D721Med (cell line): Measurements from ENCODE around the gene HMBS.
"Not testable (repeated sequence)": the region's sequence is repeated elsewhere in the genome, so short reads cannot be mapped to it uniquely, and the experiment has no call there.

Source experiments
- DNase-seq: peaks from one replicate; pipeline ENCODE4 v3.0.0; 2011; ENCODE audit warnings: low spot score; ENCODE audit not compliant: insufficient read length
- FAIRE-seq: peaks from 2 replicates; lab custom pipeline; 2011; peaks lifted over from hg19 to GRCh38; lab: Jason Lieb, UNC
- CTCF ChIP-seq: IDR thresholded peaks from 2 replicates; pipeline ENCODE4 v1.5.1; 2012; ENCODE audit warnings: mild to moderate bottlenecking, control low read depth; ENCODE audit not compliant: insufficient read depth; ENCODE audit errors: missing control alignments

The HMBS gene

GRCh38 chr11:119095066-119095880 is 10.6 kb downstream of the HMBS start:
- TF ChIP-seq CTCF = peak; percentile 14
- DNase-seq (peak; percentile 89), FAIRE-seq (peak; percentile 64)

DNA sequence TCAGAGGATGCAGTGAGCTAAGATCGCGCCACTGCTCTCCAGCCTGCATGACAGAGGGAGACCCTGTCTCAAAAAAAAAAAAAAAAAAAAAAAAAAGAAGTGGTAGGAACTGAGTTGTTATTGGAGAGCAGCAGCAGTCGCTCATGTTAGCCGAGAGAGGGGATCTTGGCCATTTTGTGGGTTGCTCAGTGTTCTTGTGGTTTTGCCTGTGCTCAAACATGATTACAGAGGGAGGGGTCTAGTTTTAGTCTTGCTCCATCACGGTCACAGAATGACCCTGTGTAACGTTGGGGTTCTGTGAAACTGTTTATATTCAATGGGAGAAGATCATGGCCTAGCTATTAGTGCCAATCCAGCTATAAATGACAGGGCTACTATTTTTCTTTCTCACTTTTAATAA is 15.0 kb downstream of the HMBS start:
- FAIRE-seq = no peak
- DNase-seq = no peak
- TF ChIP-seq CTCF = no peak

DNA sequence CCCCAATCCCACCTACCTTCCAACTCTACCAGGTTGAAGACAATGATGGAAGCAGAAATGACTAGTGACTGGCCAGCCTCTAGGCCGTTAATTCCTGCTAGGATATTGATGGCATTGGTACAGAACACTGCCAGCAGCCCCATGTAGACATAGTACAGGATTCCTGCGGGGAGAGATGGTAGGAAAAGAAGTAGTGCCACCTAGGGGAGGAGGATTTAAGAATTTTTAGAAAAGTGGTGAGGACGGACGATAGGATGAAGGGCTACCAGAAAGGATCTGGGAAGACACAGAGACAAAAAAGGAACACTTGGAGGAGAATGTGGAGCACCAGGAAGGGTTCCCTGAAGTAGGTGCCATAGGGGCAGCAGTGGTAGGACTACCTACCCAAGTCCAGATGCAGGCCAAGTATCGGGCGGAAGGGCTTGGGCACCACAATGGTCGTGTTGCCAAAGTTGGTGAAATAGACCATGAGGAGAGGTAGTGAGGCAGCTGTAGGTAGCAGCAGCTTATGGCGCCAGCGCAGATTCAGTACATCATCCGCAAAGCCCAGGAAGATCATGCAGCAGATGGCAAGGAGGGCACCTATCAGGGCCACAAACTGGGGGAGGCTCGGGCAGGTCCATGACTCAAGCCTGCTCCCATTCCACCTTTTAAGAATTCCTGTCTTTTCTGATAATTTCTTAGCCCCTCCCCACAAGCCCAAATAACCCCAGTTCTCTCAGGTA is 15.7 kb downstream of the HMBS start:
- no peak for DNase-seq
- peak; percentile 55 for TF ChIP-seq CTCF
- no peak for FAIRE-seq

DNA sequence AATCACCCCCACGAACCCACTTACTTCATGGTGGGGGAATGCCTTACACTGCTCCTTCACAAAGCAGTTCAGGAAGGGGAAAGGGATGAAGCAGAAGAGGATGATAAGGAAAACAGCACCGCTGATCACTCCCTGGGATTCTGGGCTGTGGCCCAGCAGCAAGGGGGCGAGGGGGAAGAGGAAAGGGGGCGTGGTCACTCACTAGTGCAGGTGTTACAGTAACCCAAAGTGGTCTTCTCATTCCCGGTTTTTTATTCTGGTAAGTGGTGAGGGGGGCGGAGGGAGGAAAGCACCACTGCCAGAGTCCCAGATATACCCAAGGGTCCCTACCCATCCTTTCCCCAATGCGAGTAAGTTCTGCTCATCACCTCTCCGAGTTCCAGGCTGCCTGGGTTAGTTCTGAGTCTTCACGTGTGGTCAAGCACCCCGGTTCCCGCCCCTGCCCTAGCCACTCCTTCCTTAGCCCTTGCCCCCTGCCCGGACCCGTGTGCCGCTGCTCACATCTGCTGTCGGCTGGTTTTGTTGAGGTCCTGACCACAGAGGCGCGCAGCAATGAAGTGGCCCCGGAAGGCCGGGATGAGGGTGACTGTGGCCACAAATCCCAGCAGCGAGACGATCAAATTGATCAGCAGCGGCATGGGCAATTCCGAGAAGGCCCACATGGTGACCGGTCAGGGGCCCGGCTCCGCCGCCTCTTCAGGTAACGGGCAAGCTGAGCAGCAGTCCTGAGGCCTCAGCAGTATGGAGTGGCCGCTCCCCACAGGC is 16.5 kb downstream of the HMBS start:
- FAIRE-seq (no peak), DNase-seq (no peak)
- TF ChIP-seq CTCF = no peak

- peak; percentile 51 for FAIRE-seq
- no peak for DNase-seq
- TF ChIP-seq CTCF = no peak
Observed at GRCh38 chr11:119101759-119102423, 17.2 kb downstream of the HMBS start, which contains the start of gene DPAGT1. Gene DPAGT1 (minus strand): TSS chr11:119101853. CDS start chr11:119101655, 198 bp downstream.

GRCh38 chr11:119103161-119103664 is 18.5 kb downstream of the HMBS start:
- DNase-seq, FAIRE-seq: not testable (repeated sequence)
